Raji (cell line): ENCODE measurements around the gene TNK1.

Experiments used
- POLR2A ChIP-seq: IDR thresholded peaks from 2 replicates; pipeline ENCODE4 v1.6.1; 2011; ENCODE audit warnings: low read depth, low read length, control low read depth; ENCODE audit not compliant: insufficient read depth

Gene TNK1

DNA sequence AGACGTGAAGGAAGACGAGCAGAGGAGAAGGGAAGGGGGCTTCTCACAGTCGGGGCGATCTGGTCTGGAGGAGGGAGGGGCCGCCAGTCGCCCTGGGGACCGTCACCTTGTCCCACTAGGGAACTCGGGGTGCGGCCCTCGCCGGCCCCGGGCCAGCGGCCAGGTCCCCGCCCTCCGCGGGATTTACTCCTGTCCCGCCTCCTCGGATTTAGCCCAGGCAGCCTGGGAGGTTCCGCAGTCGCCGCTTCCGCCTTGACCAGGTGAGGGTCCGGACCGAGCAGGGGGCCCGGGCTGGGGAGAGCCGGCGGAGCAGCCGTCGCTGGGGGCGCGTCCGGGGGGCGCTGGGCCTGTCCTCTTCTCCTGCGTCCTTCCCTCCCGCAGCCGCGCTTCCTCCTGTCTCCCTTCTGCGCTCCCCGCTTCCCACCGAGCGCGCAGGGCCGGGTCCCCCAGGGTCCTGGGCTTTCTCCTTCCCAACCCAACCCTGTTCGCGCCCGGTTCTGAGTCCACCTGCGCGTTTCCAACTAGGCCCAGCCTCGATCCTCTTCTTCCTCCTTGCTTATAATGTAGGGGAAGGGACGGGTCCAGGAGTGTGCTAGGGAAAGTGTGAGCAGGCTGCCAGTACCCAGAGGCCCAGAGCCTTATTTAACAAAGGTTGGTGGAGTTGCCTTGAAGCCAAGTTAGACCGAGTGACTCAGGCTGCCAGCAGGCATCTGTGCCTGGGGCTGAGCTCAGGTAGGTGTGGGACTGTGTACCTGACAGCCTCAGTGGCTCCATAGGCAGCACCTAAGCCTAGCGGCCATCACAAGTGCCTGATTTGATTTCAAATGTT, at the start of gene TNK1:
TNK1 (plus strand) TSS at position 235 of the 829 bp plus-strand sequence. CDS start 1,838 bp downstream, outside the sequence.
- no peak for TF ChIP-seq POLR2A

DNA sequence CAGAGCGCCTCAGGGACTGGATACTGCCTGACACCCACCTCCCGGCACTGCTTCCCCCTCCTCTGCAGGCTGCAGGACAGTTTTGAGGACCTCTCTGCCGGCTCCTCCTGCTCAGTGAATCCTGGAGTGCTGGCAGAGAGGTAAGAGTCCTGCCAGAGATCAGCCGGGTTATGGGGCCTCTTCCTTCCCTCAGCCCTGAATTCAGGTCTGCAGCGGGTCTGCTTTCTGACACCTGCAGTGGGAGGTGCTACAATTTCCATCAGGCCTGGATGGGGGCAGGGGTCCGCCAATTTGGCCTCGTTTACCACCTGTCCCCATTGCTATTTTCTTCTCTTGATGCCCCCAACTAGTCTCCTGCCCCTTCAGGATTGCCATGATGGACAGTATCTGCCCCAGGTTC, 48.8 kb upstream of the TNK1 start:
- TF ChIP-seq POLR2A, result no peak

DNA sequence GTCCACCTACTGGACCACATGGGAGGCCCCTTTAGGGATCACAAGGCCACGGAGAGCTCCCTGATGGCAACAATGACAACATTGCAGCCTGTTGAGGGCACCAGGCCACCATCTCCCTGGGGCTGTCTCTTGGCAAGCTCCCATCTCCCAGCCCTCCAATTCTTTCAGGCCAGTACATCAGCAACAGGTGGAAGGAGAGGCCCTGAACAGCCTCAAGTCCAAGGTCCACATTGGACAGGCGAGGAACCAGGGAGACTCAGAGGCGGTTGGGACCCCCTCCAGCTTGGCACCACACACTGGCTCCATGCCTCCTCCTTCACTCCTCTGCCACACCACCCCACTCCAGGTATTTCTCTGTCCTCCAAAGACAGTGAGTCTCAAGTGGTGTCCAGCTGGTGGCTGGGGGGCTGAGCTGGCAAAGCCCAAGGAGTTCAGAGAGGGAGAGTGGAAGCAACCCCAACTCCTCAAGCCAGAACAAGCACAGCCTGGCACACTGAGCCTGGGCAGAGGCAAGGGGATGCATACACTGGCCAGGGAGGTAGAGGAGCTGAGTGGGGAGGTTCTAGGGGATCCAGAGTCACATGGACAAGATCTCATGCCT, 45.9 kb upstream of the TNK1 start:
- no peak for TF ChIP-seq POLR2A

DNA sequence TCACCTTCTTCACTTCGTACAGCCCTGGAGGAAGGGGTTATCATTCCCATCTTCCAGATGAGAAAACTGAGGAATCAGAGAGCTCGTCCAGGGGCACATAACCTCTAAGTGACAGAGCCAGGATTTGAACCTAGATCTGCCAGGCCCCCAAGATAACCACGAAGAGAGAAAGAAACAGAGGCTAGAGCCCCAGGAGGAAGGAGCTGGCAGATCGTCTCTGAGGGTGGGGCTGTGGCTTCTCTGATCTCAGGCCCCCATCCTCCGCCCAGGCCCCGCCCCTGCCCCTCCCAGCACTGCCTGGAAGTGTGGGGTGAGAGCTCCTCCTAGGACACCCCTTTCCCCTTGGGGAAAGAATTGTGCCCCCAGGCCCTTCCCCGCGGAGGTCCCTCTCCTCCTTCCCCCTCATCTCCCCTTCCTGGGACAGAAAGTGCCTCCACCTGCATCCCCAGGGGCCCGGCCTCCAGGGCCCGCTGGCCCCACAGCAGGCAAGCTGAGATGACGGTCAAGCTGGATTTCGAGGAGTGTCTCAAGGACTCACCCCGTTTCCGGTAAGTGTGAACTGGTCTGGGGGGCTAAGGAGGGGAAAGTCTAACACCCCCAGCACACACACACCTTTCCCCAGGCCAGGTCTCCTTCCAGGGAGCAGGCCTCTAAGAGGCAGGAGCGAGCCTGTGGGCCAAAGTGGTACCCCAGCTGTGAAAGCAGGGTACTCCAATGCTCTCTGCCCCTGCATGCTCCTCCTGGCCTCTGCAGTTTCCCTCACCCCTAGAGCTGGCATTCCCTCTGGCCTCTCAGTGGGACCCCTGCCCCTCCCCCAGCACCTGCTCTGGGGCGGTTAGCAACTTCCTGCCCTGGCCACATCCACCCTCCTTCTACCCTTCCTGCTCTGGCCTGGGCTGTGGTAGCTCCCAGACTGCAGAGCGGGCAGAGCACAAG, 44.4 kb upstream of the TNK1 start, which contains the start of gene ACAP1:
ACAP1 (plus strand) TSS at position 290 of the 936 bp plus-strand sequence; CDS start at position 496, 206 bp downstream.
- peak; percentile 57 for TF ChIP-seq POLR2A

DNA sequence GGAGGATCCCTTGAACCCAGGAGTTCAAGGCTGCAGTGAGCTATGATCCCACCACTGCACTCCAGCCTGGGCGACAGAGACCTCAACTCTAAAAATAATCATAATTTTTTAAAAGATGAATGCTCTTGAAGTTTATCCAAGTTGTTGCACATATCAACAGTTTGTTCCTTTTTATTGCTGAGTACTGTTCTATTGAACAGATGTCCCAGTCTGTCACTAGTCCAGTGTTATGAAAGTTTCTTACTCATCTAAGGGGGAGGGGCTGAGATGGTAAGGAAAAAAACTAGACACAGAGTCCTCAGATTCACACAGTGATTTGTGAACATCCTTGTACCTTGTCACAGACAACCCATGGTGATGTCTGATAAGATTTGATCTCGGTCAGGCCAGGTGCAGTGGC, 40.7 kb upstream of the TNK1 start:
- TF ChIP-seq POLR2A, result no peak

DNA sequence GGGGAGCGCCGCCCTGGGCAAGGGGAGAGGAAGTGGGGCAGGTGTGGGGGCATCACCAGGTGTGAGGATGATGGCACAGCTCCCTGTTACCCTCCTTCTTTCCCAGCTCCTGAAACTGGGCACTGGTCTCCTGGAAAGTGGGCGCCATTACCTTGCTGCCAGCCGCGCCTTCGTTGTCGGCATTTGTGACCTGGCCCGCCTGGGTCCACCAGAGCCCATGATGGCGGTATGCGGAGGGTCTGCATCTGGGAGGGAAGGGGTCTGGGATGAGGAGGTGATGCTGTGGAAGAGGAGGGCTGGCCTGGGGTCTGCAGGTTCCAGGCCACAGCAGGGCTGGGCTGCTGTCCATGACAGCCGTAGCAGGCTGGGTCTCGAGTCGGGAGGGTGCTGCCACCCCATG, 39.0 kb upstream of the TNK1 start:
- no peak for TF ChIP-seq POLR2A

DNA sequence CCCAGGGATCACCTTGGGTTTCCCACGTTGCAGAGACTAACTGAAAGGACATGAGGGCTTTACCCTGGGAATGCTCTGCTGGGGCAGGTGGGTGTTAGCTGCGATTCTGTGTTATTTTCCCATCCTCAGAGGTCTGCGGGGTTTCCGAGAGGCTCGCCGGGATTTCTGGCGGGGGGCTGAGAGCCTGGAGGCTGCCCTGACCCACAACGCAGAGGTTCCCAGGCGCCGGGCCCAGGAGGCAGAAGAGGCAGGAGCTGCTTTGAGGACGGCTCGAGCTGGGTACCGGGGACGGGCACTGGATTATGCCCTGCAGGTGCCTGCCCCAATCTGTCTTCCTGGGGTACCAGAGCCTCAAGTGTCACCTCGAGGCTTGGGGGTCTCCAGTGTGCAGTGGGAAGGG, 37.6 kb upstream of the TNK1 start:
- TF ChIP-seq POLR2A, result no peak

DNA sequence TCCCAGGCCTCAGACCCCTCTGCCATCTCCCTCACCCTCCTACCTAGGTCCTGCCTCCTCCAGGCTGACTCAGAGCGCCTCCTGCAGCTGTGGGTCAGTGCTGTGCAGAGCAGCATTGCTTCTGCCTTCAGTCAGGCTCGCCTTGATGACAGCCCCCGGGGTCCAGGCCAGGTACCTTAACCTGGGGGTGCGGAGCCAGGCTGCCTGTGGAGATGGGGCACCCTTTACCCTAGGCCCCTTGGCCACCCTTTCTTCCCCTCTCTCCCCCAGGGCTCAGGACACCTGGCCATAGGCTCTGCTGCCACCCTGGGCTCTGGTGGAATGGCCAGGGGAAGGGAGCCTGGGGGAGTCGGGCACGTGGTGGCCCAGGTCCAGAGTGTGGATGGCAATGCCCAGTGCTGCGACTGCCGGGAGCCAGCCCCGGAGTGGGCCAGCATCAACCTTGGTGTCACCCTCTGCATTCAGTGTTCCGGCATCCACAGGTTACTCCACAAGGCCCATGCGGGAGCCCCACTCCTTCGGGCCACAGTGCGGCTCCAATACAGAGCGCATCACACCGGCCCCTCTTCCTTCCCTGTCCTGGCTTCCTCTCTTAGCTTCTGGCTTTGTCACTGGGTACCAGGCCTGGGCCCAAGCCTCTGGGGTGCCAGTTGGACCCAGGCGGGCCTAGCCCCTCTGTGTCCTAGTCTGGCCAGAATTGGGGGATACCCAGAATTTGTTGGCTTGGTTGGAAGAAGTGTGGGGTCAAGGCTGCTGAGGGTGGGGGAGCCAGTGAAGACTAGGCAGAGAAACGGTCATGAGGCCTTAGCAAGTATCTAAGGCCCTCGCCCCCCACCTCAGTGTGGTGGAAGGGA, 33.9 kb upstream of the TNK1 start:
- no peak for TF ChIP-seq POLR2A

DNA sequence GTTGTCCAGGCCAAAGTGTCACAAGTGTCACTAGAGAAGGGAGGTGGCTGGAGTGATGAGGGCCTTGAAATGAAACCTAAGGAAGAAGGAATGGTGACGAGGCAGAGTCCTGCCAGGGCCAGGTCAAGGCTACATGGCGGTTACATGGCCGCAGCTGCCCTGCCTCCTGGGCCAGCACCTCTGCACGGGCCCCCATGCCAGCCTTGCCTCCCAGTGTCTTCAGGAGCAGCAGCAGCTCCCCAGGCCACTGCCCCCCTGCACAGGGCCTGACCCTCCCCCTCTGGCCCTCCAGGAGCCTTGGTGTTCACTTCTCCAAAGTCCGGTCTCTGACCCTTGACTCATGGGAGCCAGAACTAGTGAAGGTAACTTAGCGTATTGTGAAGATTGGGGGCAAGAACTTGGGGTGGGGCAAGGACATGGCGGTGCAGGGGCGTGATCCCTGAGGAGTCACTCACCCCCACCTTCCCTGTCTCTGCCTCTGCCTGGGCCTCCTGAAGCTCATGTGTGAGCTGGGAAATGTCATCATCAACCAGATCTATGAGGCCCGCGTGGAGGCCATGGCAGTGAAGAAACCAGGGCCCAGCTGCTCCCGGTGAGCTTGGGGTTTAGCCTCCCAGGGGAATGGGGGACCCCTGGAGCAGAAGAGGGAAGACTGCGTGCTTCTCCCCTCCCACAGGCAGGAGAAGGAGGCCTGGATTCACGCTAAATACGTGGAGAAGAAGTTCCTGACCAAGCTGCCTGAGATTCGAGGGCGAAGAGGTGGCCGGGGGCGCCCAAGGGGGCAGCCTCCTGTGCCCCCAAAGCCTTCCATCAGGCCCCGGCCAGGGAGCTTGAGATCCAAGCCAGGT, 33.0 kb upstream of the TNK1 start:
- no peak for TF ChIP-seq POLR2A

DNA sequence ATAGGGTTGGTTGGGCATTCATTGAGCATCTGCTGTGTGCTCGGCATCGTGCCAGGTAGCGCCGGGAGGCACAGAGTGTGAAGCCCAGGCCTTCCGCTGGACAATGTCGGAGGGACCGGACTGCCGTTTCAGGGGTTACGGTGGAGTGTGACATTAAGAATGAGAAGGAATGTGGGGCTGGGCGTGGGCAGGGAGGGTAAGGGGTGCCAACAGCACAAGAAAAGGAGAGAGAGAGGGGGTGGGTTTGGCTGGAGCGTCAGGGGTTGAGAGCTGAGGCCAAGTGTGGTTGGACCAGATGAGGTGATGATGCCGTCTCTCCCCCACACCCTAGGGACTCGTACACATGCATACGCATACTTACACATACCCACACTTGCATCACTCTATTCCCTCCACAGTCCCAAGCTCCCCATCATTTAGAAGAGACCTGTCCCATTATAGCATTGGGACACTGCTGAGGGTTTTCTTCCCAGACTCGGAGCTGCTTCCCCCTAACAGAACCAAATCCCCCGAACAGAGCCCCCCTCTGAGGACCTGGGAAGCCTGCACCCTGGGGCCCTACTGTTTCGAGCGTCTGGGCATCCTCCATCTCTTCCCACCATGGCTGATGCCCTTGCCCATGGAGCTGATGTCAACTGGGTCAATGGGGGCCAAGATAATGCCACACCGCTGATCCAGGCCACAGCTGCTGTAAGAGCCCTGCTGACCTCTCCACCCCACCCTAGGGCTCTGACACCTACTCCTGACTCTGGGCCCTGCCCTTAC, 32.2 kb upstream of the TNK1 start:
- TF ChIP-seq POLR2A, result no peak

DNA sequence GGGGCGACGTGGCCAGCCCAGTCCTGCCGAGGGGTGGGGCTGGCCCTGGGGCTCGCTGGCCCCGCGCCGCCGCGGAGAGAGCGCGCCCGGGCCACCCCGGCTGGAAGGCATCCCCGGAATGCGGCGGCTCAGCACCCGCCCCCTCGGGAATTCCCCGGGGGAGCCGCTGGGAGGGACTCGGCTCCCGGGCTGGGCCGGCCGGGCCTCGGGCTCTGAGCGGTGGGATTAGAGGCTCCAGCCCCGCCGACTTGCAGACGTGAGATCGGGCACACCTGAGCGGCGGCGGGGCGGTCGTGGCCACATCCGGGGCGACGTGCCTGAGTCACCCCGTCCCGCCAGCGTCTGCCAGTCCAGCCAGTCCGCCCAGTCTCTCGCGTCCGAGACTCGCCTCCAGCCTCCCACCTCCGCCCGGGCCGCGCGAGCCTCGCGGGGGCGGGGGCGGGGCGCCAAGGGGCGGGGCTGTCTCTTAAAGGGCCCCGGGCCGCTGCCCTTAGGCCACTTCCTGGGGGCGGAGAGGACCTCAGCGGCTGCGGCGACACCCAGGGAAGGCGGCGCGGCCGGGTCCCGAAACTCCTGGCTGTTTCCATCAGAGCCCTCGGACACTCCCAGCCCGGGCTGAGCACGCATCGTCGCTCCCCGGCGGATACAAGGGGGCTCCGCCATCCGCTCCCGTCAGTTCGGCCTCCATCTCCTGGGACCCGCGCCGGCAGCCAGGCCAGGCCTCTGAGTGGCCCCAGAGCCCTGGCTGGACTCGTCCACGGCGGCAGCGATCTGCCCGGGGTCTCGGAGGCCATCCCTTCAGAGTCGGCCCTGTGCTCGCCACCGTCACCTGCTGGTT, 29.0 kb upstream of the TNK1 start, which contains the start of gene KCTD11:
KCTD11 (plus strand) TSS at position 498 of the 838 bp plus-strand sequence.
- peak; percentile 54 for TF ChIP-seq POLR2A

DNA sequence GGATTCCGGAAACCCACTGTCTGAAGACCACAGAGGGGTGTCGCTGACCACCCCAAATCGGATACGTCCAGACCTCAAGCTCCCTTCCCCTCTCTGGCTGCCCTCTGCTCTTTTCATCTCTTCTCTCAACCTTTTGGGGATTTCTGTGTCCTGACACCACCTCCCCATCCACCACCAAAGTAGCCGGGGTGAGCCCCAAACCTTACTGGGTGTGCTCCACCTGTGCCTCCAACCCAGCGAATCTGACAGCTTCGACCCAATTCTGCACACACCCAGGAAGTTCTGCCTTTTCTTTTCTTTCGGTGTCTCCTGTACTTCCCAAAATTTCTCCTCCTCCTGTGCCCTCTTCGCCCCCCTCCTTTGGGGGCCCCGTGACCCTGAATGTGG, 28.4 kb upstream of the TNK1 start:
- TF ChIP-seq POLR2A, result no peak
